Gastroesophageal sphincter (tissue), 4 donors: ENCODE data around the gene NXF1. TPM values are rescaled to one million over a fixed set of nuclear protein-coding genes. Genes with fewer than 3 reads are reported as not detected.
"Not testable (repeated sequence)": the region's sequence is repeated elsewhere in the genome, so short reads cannot be mapped to it uniquely, and the experiment has no call there.

ENCODE experiments used
- ATAC-seq: fragments of 150-250 bp; one replicate; pipeline ENCODE4 v1.9.1; 2016; ENCODE audit warnings: mild to moderate bottlenecking, moderate library complexity
- H3K27ac ChIP-seq, 4 donors: fragments of 200-600 bp; sonication (generic) in 3 of 4; 1 replicate in 3 of 4; 2 replicates in 1 of 4; pipeline ENCODE4 v1.5.1; 2016 to 2019
- H3K27me3 ChIP-seq: fragments of 200-600 bp; sonication (generic); one replicate; pipeline ENCODE4 v1.5.1; 2019
- H3K36me3 ChIP-seq, 2 donors: fragments of 200-600 bp; sonication (generic); one replicate each; pipeline ENCODE4 v1.5.1; 2019; ENCODE audit warnings: control low read depth in 1 of 2
- H3K4me1 ChIP-seq, 3 donors: fragments of 200-600 bp; sonication (generic); 1 replicate in 2 of 3; 2 replicates in 1 of 3; pipeline ENCODE4 v1.5.1; 2016 to 2019; ENCODE audit warnings: control low read depth in 2 of 3
- H3K4me3 ChIP-seq, 2 donors: fragments of 200-600 bp; sonication (generic); one replicate each; pipeline ENCODE4 v1.5.1; 2019; ENCODE audit warnings: mild to moderate bottlenecking in 1 of 2, moderate library complexity in 1 of 2
- H3K9me3 ChIP-seq, 3 donors: fragments of 200-600 bp; sonication (generic); one replicate each; pipeline ENCODE4 v1.5.1; 2017 to 2019; ENCODE audit warnings: control low read depth in 2 of 3
- EP300 ChIP-seq: sonication (generic); formaldehyde crosslinking; IDR thresholded peaks from one replicate; pipeline ENCODE4 v1.6.1; 2017; ENCODE audit warnings: antibody characterized with exemption, mild to moderate bottlenecking
- POLR2A ChIP-seq, 2 donors: fragments of 450-650 bp; IDR thresholded peaks; one replicate each; pipeline ENCODE4 v1.6.1; 2017; ENCODE audit warnings: antibody characterized with exemption in 2 of 2, mild to moderate bottlenecking in 2 of 2, moderate library complexity in 1 of 2
- POLR2AphosphoS5 ChIP-seq: sonication (generic); formaldehyde crosslinking; IDR thresholded peaks from one replicate; pipeline ENCODE4 v1.6.1; 2017; ENCODE audit warnings: antibody characterized with exemption
- WGBS, 2 donors: methylation state at CpG; one replicate each; pipeline ENCODE4 v1.1.5; 2018; ENCODE audit warnings: low coverage in 1 of 2; 5-methylcytosine and 5-hydroxymethylcytosine counted together
- total RNA-seq, 4 donors: library from RNA; depleted of rRNA; stranded (reverse); fragments of >200 nt; gene quantifications; one replicate each; pipeline ENCODE4 v1.1.0, GENCODE V29; 2016
- TF ChIP-seq, protein P1 (sequence below), 4 experiments: fragments of 200-600 bp in 2 of 4; fragments of 450-650 bp in 2 of 4; sonication (generic) in 1 of 4; IDR thresholded peaks; one replicate each; pipeline ENCODE4 v1.5.1; 2017 to 2019; ENCODE audit warnings: antibody characterized with exemption in 4 of 4, mild to moderate bottlenecking in 2 of 4, moderate library complexity in 2 of 4

NXF1 gene
- total RNA-seq, 4 donors from 2014 or later = 33.2 to 72.3 (median 57.2) TPM

- H3K36me3 ChIP-seq = no peaks in the 10 kb centered on the region
- no peak for ATAC-seq
- no peak overlapping the region for H3K4me3 ChIP-seq
- 94% methylated on average over 3 of the region's 3 CpGs; no CpG with 5 or more reads in 1 of the 2 donors for WGBS, 2 donors
- TF ChIP-seq POLR2AphosphoS5 = no peak
- no peak for TF ChIP-seq EP300
- TF ChIP-seq, protein P1, sequence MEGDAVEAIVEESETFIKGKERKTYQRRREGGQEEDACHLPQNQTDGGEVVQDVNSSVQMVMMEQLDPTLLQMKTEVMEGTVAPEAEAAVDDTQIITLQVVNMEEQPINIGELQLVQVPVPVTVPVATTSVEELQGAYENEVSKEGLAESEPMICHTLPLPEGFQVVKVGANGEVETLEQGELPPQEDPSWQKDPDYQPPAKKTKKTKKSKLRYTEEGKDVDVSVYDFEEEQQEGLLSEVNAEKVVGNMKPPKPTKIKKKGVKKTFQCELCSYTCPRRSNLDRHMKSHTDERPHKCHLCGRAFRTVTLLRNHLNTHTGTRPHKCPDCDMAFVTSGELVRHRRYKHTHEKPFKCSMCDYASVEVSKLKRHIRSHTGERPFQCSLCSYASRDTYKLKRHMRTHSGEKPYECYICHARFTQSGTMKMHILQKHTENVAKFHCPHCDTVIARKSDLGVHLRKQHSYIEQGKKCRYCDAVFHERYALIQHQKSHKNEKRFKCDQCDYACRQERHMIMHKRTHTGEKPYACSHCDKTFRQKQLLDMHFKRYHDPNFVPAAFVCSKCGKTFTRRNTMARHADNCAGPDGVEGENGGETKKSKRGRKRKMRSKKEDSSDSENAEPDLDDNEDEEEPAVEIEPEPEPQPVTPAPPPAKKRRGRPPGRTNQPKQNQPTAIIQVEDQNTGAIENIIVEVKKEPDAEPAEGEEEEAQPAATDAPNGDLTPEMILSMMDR (IDR thresholded peaks at IDR 0.05) = no peak
- no peak for TF ChIP-seq POLR2A (IDR thresholded peaks at IDR 0.05)
- peaks cover 0 to 21% (median 4%) of the 10 kb centered on the region in 3 donors for H3K4me1 ChIP-seq
- H3K27me3 ChIP-seq = no peaks in the 10 kb centered on the region
- no peaks in the 10 kb centered on the region for H3K9me3 ChIP-seq
- no peak overlapping the region for H3K27ac ChIP-seq
These were observed 38.9 kb upstream of the NXF1 start for GRCh38 chr11:62844154-62844553.

GRCh38 chr11:62843466-62843865, 38.2 kb upstream of the NXF1 start:
- Histone ChIP-seq H3K4me1 (peaks cover 0 to 28% (median 8%) of the 10 kb centered on the region in 3 donors), H3K27me3 (no peaks in the 10 kb centered on the region), H3K27ac (no peak overlapping the region), H3K4me3 (no peak overlapping the region), H3K9me3 (no peaks in the 10 kb centered on the region), H3K36me3 (no peaks in the 10 kb centered on the region)
- TF ChIP-seq POLR2A (IDR thresholded peaks at IDR 0.05) = no peak
- no peak for TF ChIP-seq POLR2AphosphoS5
- no peak for TF ChIP-seq EP300
- TF ChIP-seq, protein P1 (IDR thresholded peaks at IDR 0.05) = no peak
- 93 to 100% methylated on average over 1 to 3 of the region's 3 CpGs for WGBS, 2 donors
- no peak for ATAC-seq

DNA sequence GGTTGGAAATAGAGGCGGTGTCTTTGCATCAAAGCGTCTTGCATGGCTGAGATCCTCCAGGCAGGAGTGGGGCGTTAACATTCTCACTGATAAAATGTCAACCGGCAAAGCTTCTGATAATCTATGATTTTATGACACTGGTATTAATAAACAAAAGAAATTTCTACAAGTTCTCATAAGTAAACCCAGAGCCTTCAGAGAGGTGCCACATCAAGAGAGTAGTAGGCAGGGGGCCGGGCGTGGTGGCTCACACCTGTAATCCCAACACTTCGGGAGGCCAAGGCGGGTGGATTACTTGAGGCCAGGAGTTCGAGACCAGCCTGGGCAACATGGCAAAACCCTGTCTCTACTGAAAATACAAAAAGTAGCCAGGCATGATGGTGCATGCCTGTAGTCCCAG, 37.7 kb upstream of the NXF1 start:
- H3K9me3 ChIP-seq, H3K36me3 ChIP-seq, H3K4me3 ChIP-seq, H3K27me3 ChIP-seq, ATAC-seq: not testable (repeated sequence)
- WGBS, 2 donors = 68% methylated on average over 6 of the region's 9 CpGs; no CpG with 5 or more reads in 1 of the 2 donors
- H3K4me1 ChIP-seq = peaks cover 0 to 34% (median 9%) of the 10 kb centered on the region in 3 donors
- peak overlapping the region; percentile 94 to 98 (median 95) for H3K27ac ChIP-seq

DNA sequence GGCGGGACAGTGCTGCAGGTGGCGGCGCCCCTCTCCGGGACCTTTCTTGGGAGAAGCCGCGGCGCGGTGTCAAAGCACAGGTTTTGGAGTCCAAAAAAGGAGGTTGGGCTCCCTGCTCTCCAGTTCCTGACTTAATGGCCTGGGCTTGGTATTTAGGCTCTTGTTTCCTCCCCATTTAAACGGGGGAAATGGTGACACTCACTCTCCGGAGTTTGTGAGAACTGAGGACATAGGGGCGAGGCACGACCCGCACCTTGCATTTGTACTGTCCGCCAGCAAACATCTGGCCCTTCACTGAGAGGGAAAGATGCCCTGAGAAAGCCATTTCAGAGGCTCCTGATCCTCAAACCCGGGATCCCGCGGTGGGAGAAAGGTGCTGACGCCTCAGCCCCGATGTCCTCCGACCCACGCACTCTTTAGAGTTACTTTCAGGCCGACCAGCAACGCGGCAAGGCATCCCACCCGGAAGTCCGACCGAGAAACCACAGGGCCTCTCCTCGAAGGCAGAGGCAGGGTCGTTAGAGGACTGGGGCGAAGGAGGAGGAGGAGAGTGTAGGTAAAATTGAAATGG, 37.0 kb upstream of the NXF1 start:
- Histone ChIP-seq H3K27me3 (no peaks in the 10 kb centered on the region), H3K36me3 (peaks cover 0 to 8% of the 10 kb centered on the region in 2 donors), H3K4me1 (peaks cover 0 to 40% (median 9%) of the 10 kb centered on the region in 3 donors), H3K9me3 (no peaks in the 10 kb centered on the region), H3K27ac (peak overlapping the region; percentile 94 to 98 (median 95)), H3K4me3 (peak overlapping the region; percentile 34 to 81)
- ATAC-seq = peak; percentile 2
- WGBS, 2 donors = 9 to 57% methylated on average over 1 to 10 of the region's 30 CpGs
- TF ChIP-seq, protein P1 (IDR thresholded peaks at IDR 0.05) = no peak
- TF ChIP-seq EP300 (no peak), POLR2A (IDR thresholded peaks at IDR 0.05) (no peak)

DNA sequence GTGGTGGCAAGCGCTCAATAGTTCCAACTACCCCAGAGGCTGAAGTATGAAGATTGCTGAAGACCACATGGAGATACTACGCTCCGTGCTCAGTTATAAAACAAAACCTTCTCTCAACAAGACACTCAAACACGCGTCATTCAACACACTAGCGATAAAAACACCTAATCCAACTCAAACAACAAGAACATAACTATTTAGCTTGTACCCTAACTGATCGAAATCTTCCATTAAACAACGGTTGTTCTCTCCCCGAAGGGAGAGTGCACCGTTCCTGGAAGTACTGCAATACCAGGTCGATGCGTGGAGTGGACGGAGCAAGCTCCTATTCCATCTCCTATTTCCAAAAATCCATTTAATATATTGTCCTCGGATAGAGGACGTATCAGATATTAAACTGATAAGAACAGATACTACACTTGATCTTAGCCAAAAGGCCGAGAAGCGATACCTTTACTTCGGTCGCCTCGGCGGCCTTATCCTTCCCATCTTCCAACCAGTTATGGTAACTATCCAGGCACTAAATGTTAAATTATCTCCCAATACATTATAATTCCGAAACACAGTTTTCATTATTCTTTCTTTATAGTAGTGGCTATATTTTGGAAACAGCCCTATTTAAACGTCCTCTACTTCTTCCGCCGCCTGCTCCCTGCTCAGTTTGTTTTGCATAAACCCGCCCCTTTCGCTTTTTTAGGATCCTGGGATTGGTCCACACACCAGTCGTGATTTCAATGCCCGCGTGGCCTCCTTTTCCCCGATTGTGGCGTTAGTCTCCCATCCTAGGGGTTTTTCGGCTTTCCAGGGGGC, 36.3 kb upstream of the NXF1 start:
- Histone ChIP-seq H3K36me3 (peaks cover 0 to 13% of the 10 kb centered on the region in 2 donors), H3K27ac (peak overlapping the region; percentile 94 to 98 (median 95)), H3K27me3 (no peaks in the 10 kb centered on the region), H3K4me3 (peak overlapping the region; percentile 63 to 81), H3K4me1 (peaks cover 0 to 43% (median 9%) of the 10 kb centered on the region in 3 donors), H3K9me3 (no peaks in the 10 kb centered on the region)
- WGBS, 2 donors = 0 to 1% methylated on average over 31 to 32 of the region's 33 CpGs
- TF ChIP-seq POLR2A (IDR thresholded peaks at IDR 0.05) = peak; percentile 100
- TF ChIP-seq POLR2AphosphoS5 = peak; percentile 100
- TF ChIP-seq, protein P1 (IDR thresholded peaks at IDR 0.05) = peak in 2 of 4 experiments; percentile 2 to 37
- no peak for TF ChIP-seq EP300
- ATAC-seq = peak; percentile 81

DNA sequence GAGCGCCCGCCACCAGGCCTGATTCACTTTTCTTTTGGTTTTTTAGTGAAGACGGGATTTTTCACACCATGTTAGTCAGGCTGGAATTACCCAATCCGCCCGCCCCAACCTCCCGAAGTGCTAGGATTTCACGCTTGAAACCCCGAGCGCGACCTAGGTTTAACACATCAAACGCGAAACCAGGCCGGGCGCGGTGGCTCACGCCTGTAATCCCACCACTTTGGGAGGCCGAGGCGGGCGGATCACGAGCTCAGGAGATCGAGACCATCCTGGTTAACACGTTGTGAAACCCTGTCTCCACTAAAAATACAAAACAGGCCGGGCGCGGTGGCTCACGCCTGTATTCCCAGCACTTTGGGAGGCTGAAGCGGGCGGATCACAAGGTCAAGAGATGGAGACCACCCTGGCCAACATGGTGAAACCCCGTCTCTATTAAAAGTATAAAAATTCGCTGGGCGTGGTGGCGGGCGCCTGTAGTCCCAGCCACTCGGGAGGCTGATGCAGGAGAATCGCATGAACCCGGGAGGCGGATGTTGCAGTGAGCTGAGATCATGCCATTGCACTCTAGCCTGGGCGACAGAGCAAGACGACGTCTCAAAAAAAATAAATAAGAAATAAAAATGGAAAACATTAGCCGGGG, 35.6 kb upstream of the NXF1 start:
- peak; percentile 27 for ATAC-seq
- 0 to 1% methylated on average over 11 to 30 of the region's 41 CpGs for WGBS, 2 donors

More for the DNA sequence above, 35.6 kb upstream of the NXF1 start:
- Histone ChIP-seq H3K36me3 (peaks cover 0 to 20% of the 10 kb centered on the region in 2 donors), H3K27ac (peak overlapping the region; percentile 94 to 98 (median 95)), H3K4me3 (peak overlapping the region; percentile 63 to 81), H3K4me1 (peaks cover 0 to 43% (median 9%) of the 10 kb centered on the region in 3 donors)
- not testable (repeated sequence) for H3K27me3 ChIP-seq, H3K9me3 ChIP-seq
